OCI-LY7 (cell line): ENCODE results near the gene MAGI1.

Experiments
- CTCF ChIP-seq: fragments of 200-600 bp; sonication (generic); conservative IDR thresholded peaks from 2 replicates; pipeline ENCODE4 v1.5.1; 2014; ENCODE audit warnings: mild to moderate bottlenecking, antibody characterized with exemption, low read length, moderate library complexity, mixed read lengths
- EZH2phosphoT487 ChIP-seq: fragments of 200-600 bp; sonication (generic); IDR thresholded peaks from 2 replicates; pipeline ENCODE4 v1.6.1; 2018; ENCODE audit warnings: low read depth, borderline replicate concordance, mild to moderate bottlenecking, mixed run types, antibody characterized with exemption, low read length, moderate library complexity, mixed read lengths

- no peak for TF ChIP-seq CTCF
- no peak for TF ChIP-seq EZH2phosphoT487
Measured at GRCh38 chr3:65588884-65589283, 449.8 kb downstream of the MAGI1 start.
